Activated CD4-positive, alpha-beta T cell treated with anti-CD3 and anti-CD28 coated beads for 48 hours (primary cell): ENCODE data around the gene ZDHHC4.
A peak's percentile ranks its signal among the peaks of the same experiment; 100 is the strongest.
"Not testable (repeated sequence)": the region's sequence is repeated elsewhere in the genome, so short reads cannot be mapped to it uniquely, and the experiment has no call there.

Experiments
- DNase-seq: peaks from one replicate; pipeline ENCODE4 v3.0.0-alpha.2; 2020

The ZDHHC4 gene

GRCh38 chr7:6608081-6608480, 30.8 kb downstream of the ZDHHC4 start:
- no peak for DNase-seq

DNA sequence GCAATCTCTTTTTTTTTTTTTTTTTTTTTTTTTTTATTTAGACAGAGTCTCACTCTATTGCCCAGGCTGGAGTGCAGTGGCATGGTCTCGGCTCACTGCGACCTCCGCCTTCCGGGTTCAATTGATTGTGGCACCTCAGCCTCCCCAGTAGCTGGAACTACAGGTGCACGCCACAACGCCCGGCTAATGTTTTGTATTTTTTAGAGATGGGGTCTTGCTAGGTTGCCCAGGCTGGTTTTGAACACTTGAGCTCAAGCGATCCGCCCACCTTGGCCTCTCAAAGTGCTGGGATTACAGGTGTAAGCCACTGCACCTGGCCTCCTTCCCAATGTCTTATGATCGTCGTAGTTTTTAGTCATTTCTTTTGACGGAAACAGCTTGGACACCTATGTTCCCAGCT, 31.5 kb downstream of the ZDHHC4 start:
- no peak for DNase-seq

GRCh38 chr7:6612819-6613218, 35.6 kb downstream of the ZDHHC4 start:
- no peak for DNase-seq

GRCh38 chr7:6613706-6614105, 36.5 kb downstream of the ZDHHC4 start:
- DNase-seq: no peak

DNA sequence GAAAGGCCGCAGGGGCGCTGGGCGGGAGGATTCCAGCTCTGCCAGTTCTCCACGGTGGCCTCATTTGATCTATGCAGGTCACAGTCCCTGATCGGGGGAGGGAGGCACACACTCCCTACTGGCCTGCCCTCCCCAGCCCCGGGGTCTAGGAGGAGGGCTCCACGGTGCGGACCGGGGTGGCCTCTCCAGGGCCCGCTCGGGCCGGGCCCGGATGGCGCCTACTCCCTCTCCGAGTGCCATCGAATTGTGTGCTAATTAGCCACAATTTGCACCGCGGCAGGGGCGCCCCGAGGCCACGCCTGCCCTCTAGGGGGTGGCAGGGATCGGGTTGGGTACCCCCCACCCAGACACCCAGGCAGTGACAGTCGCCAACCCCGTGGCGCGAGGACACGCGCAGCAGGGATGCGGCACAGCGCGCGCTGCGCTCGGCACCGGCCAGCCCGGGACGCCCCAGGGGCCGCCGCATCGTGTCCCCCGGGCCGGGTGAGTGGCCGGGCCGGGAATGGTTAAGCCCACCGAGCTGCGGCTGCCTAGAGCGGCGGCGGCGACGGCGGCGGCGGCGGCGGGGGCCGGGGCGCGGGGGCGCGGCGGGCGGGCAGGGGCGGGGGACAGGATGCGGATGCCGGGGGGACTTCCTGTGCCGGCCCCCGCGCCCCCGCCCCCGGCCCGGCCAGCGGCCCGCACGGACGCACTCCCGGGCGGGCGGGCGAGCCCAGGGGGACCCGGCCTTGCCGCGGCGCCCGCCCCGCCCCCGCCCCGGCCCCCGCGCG, 37.9 kb downstream of the ZDHHC4 start, which contains the start of gene ZNF853:
Gene ZNF853 (plus strand): TSS at position 658 of the 770 bp plus-strand sequence. CDS start 565 bp downstream, outside the sequence.
- DNase-seq: no peak

GRCh38 chr7:6615723-6616555, 38.7 kb downstream of the ZDHHC4 start:
- no peak for DNase-seq

DNA sequence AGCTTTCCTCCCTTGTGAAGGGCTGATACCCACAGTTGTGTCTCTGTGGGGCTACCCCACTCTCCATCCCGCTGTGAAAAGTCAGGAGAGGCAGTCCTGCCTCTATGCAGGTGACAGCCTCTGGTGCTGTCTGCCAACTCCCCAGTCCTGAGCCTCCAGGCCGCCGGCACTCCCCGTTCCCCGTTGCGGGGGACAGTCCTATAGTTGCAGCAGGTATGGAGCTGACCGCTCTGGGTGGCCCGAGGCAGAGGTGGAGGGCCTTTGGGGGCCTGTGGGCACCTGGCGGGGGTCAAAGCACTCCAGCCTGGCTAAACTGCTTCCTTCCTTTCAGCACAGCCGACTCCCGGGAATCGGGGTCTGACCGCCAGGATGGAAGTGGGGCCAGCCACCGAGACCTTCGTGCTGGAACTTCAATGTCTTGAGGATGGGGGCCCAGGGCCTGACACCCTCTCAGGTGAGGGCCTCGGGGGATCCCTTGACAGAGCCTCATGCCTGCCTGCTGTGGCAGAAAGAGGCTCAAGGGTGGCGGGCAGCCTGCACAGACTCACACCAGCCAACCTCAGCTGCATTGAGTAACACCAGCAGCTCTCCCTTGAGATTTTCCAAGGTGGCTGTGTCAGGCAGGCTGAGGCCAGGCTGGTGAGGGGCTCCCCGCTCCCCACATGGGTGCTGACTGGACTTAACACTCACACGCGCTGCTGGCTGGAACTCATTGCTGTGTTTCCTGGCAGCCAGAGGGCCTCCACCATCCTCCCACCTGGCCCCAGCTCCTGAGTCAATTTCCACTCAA, 39.8 kb downstream of the ZDHHC4 start:
- DNase-seq: no peak

- no peak for DNase-seq
Measured at GRCh38 chr7:6618621-6619020, 41.4 kb downstream of the ZDHHC4 start.

GRCh38 chr7:6619961-6620360, 42.7 kb downstream of the ZDHHC4 start:
- DNase-seq: no peak

DNA sequence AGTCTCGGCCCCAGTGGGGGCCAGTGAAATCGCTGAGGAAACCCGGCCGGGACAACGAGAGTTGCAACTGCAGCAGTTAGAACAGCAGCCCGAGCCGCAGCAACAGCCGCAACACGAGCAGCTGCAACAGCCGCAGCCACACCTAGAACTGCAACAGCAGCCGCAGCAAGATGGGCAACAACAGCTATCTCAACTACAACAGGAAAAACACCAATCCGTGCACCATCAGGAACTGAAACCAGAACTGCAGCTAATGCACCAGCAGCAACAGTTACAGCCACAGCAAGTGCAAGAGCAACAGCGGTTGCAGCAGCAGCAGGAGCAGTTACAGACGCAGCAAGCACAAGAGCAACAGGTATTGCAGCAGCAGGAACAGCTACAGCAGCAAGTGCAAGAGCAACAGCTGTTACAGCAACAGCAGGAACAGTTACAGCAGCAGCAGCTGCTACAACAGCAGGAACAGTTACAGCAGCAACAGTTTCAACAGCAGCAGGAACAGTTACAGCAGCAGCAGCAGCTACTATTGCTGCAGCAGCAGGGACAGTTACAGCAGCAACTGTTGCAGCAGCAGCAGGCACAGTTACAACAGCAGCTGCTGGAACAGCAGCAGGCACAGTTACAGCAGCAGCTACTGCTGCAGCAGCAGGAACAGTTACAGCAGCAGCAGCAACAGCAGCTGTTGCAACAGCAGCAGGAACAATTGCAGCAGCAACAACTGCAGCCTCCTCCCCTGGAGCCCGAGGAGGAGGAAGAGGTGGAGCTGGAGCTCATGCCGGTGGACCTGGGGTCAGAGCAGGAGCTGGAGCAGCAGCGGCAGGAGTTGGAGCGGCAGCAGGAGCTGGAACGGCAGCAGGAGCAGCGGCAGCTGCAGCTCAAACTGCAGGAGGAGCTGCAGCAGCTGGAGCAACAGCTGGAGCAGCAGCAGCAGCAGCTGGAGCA, 44.2 kb downstream of the ZDHHC4 start:
- no peak for DNase-seq

GRCh38 chr7:6622134-6622710, 45.0 kb downstream of the ZDHHC4 start:
- DNase-seq: no peak

- DNase-seq: peak; percentile 26
Measured at GRCh38 chr7:6623589-6624245, 46.5 kb downstream of the ZDHHC4 start.

DNA sequence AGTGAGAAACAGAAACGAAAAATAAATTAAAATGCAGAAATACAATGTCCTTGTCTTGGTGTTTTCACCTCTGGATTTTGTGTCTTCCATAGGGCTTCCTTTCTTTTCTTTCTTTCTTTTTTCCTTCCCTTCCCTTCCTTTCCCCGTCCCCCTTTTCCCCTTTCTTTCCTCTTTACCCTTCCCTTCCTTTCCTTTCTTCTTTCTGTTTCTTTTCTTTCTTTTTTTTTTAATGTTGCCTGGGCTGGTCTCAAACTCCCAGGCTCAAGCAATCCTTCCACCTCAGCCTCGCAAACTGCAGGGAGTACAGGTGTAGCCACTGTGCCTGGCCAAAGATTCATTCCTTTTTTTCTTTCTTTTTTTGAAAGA, 47.0 kb downstream of the ZDHHC4 start:
- DNase-seq: no peak

DNA sequence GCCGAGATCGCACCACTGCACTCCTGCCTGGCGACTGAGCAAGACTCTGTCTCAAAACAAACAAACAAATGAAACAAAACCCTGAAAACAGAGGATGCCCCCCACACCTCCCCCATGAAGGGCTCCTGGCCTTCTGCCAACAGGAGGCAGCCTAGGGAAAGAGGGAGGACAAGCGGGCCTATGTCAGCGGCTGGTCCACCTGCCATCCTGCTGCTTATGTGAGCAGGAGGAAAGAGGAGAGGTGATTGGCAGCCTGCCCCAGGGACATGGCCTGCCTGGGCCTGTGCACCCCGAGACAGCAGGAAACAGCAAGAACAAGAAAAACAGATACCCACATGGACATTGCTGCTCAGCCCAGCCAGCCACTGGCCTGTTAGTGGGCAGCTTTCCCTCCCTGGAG, 50.8 kb downstream of the ZDHHC4 start:
- DNase-seq: no peak

GRCh38 chr7:6630007-6630849, 53.0 kb downstream of the ZDHHC4 start:
- no peak for DNase-seq

DNA sequence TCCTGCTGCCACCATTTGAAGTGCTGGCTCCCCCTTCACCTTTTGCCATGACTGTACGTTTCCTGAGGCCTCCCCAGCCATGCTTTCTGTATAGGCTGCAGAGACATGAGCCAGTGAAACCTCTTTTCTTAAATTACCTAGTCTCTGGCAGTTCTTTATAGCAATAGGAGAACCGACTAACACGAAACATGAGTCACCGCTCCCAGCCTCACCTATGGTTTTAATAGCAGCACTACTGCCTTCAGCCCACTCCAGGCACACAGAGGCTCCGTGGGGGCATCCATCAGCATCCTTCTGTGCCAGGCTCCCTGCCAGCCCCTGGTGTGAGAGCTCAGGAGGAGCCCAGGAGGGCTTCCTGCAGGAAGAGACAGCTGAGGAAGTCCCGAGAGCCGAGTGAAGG, 54.4 kb downstream of the ZDHHC4 start:
- peak; percentile 43 for DNase-seq

- DNase-seq: no peak
Measured at GRCh38 chr7:6634021-6634420, 56.8 kb downstream of the ZDHHC4 start.

DNA sequence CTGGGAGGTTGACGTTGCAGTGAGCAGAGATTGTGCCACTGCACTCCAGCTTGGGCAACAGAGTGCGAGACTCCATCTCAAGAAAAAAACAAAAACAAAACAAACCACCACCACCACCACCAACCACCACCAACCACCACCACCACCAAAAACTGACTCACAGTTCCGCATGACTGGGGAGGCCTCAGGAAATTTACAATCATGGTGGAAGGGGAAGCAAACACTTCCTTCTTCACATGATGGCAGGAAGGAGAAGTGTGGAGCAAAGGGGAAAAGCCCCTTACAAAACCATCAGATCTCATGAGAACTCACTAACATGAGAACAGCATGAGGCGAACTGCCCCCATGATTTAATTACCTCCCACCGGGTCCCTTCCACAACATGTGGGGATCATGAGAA, 57.7 kb downstream of the ZDHHC4 start:
- not testable (repeated sequence) for DNase-seq

DNA sequence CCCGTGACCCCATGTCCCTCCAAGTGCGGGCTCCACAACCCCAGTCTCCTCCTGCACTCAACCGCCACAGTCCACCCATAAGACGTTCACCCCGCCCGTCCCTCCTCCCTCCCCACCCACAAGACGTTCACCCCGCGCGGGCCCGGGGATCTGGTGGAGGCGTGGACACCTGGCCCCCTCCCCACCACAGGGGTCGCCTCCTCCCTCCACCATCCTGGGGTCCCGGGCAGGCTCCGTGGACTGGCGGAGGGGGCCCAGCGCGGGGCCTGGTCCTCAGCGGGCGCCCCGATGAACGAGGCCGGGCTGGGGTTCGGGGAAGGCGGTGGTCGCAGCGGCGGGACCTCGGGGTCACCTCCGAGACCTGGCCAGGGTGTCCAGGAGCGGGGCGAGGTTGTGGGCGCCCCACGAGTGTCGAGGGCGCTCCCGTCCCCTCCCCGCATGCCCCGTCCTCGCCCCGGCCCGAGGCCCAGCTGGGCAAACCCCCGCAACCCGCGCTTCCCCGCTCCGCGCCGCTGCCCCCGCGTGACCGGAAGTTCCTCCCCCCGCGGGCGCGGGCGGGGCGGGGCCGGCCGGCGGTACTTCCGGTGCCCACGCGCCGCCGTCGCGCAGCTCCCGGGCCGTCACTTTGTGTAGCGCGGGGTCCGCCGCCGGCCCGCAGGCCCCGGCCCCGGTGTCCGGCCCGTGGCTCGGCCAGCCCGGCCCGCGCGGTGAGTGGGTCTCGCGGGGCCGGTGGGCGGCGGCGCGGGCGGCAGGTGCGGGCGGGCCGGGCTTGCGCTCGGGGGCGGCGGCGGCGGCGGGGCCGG, 59.7 kb downstream of the ZDHHC4 start, which contains the start of gene ZNF316:
Gene ZNF316 (plus strand): TSS at position 578 of the 803 bp plus-strand sequence. CDS start 5,092 bp downstream, outside the sequence.
- peak; percentile 62 for DNase-seq
